H1 (cell line): ENCODE data around the gene RHBDD2.

ENCODE experiments used
- FOSL1 ChIP-seq: IDR thresholded peaks from 2 replicates; pipeline ENCODE4 v1.6.1; 2011; ENCODE audit warnings: mild to moderate bottlenecking, low read depth, low read length, moderate library complexity; ENCODE audit not compliant: insufficient read depth
- KDM1A ChIP-seq: fragments of 200-600, 300-600 bp; sonication (generic); IDR thresholded peaks from 2 replicates; pipeline ENCODE4 v1.7.1; 2016; ENCODE audit warnings: mild to moderate bottlenecking, low read length, borderline replicate concordance
- POLR2A ChIP-seq, 2 experiments: IDR thresholded peaks; 1 replicate in 1 of 2; 2 replicates in 1 of 2; pipeline ENCODE4 v1.6.1; 2011; ENCODE audit warnings: low read depth in 2 of 2, low read length in 2 of 2, mild to moderate bottlenecking in 2 of 2; ENCODE audit errors: control extremely low read depth in 1 of 2
- POLR2AphosphoS5 ChIP-seq: IDR thresholded peaks from 2 replicates; pipeline ENCODE4 v1.6.1; 2011; ENCODE audit warnings: low read depth, low read length
- SUZ12 ChIP-seq: fragments of 200-600 bp; sonication (generic); IDR thresholded peaks from 2 replicates; pipeline ENCODE4 v1.6.1; 2012; ENCODE audit warnings: mild to moderate bottlenecking, inconsistent platforms, low read length, moderate library complexity, mixed read lengths
- YY1 ChIP-seq: IDR thresholded peaks from 2 replicates; pipeline ENCODE4 v1.6.1; 2011; ENCODE audit warnings: low read depth, mild to moderate bottlenecking, low read length
- TF ChIP-seq, protein P1 (sequence below), 3 experiments: IDR thresholded peaks; 1 replicate in 2 of 3; 2 replicates in 1 of 3; pipeline versions ENCODE4 v1.5.1 to v1.6.1; 2011; ENCODE audit warnings: low read length in 3 of 3, mild to moderate bottlenecking in 3 of 3, inconsistent platforms in 2 of 3, low read depth in 1 of 3, moderate library complexity in 1 of 3; ENCODE audit not compliant: insufficient read depth in 1 of 3; ENCODE audit errors: control extremely low read depth in 1 of 3
- TF ChIP-seq, protein P2 (sequence below): IDR thresholded peaks from 2 replicates; pipeline ENCODE4 v1.6.1; 2012; ENCODE audit warnings: inconsistent platforms

DNA sequence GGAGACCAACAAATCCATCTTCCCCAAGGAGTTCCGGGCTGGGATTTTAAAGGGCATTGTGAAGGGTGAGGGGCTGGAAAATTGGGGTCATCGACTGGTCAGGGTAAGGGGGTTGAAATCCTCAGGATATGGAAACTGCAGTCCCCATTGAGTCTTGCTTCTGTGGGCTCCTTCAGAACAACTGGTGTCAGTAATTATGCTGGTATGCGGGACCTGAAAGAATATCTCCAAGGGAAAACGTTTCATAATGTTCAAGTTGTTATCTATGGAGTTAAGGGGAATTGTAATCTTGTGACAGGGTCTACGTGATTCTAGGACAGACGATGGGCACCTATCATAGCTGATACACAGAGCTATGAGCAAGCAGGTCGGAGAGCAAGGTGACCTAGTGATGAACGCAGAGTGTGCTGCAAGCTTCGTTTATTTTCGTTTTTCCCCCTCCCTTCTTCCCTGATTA lies 494 bp upstream of the RHBDD2 start:
- TF ChIP-seq, protein P1, sequence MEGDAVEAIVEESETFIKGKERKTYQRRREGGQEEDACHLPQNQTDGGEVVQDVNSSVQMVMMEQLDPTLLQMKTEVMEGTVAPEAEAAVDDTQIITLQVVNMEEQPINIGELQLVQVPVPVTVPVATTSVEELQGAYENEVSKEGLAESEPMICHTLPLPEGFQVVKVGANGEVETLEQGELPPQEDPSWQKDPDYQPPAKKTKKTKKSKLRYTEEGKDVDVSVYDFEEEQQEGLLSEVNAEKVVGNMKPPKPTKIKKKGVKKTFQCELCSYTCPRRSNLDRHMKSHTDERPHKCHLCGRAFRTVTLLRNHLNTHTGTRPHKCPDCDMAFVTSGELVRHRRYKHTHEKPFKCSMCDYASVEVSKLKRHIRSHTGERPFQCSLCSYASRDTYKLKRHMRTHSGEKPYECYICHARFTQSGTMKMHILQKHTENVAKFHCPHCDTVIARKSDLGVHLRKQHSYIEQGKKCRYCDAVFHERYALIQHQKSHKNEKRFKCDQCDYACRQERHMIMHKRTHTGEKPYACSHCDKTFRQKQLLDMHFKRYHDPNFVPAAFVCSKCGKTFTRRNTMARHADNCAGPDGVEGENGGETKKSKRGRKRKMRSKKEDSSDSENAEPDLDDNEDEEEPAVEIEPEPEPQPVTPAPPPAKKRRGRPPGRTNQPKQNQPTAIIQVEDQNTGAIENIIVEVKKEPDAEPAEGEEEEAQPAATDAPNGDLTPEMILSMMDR (IDR thresholded peaks at IDR 0.05; ENCODE audit: control extremely low read depth in 1 of 3, insufficient read depth in 1 of 3, low read depth in 1 of 3, low read length in 3 of 3) = no peak
- TF ChIP-seq POLR2AphosphoS5 = no peak
- TF ChIP-seq, protein P2, sequence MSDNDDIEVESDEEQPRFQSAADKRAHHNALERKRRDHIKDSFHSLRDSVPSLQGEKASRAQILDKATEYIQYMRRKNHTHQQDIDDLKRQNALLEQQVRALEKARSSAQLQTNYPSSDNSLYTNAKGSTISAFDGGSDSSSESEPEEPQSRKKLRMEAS = no peak
- TF ChIP-seq SUZ12 = no peak
- no peak for TF ChIP-seq YY1
- TF ChIP-seq POLR2A (IDR thresholded peaks at IDR 0.05; ENCODE audit: control extremely low read depth in 1 of 2, low read depth in 2 of 2, low read length in 2 of 2) = no peak
- no peak for TF ChIP-seq KDM1A
- no peak for TF ChIP-seq FOSL1
